Gastroesophageal sphincter (tissue), 3 donors: ENCODE measurements around the gene DOCK7.

ENCODE experiments used
- EP300 ChIP-seq: sonication (generic); formaldehyde crosslinking; IDR thresholded peaks from one replicate; pipeline ENCODE4 v1.6.1; 2017; ENCODE audit warnings: antibody characterized with exemption, mild to moderate bottlenecking
- POLR2A ChIP-seq, 2 donors: fragments of 450-650 bp; IDR thresholded peaks; one replicate each; pipeline ENCODE4 v1.6.1; 2017; ENCODE audit warnings: antibody characterized with exemption in 2 of 2, mild to moderate bottlenecking in 2 of 2, moderate library complexity in 1 of 2
- POLR2AphosphoS5 ChIP-seq: sonication (generic); formaldehyde crosslinking; IDR thresholded peaks from one replicate; pipeline ENCODE4 v1.6.1; 2017; ENCODE audit warnings: antibody characterized with exemption
- TF ChIP-seq, protein P1 (sequence below), 4 experiments: fragments of 200-600 bp in 2 of 4; fragments of 450-650 bp in 2 of 4; sonication (generic) in 1 of 4; IDR thresholded peaks; one replicate each; pipeline ENCODE4 v1.5.1; 2017 to 2019; ENCODE audit warnings: antibody characterized with exemption in 4 of 4, mild to moderate bottlenecking in 2 of 4, moderate library complexity in 2 of 4

DNA sequence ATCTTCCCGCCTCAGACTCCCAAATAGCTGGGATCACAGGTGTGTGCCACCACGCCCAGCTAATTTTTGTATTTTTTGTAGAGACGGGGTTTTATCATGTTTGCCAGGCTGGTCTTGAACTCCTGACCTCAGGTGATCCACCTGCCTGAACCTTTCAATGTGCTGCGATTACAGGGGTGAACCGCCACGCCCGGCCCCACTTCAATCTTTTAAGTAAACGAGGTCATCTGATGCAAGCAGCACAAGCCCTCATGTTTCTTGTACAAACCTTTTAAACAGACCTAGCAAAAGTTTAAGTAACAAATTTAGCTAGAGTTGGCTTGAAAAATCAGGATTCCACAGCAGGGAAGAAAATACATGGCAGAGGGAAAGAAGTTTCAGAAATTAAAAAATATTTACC is 272.5 kb downstream of the DOCK7 start:
- TF ChIP-seq, protein P1, sequence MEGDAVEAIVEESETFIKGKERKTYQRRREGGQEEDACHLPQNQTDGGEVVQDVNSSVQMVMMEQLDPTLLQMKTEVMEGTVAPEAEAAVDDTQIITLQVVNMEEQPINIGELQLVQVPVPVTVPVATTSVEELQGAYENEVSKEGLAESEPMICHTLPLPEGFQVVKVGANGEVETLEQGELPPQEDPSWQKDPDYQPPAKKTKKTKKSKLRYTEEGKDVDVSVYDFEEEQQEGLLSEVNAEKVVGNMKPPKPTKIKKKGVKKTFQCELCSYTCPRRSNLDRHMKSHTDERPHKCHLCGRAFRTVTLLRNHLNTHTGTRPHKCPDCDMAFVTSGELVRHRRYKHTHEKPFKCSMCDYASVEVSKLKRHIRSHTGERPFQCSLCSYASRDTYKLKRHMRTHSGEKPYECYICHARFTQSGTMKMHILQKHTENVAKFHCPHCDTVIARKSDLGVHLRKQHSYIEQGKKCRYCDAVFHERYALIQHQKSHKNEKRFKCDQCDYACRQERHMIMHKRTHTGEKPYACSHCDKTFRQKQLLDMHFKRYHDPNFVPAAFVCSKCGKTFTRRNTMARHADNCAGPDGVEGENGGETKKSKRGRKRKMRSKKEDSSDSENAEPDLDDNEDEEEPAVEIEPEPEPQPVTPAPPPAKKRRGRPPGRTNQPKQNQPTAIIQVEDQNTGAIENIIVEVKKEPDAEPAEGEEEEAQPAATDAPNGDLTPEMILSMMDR (IDR thresholded peaks at IDR 0.05): no peak
- TF ChIP-seq EP300 (no peak), POLR2A (IDR thresholded peaks at IDR 0.05) (no peak), POLR2AphosphoS5 (no peak)
